HepG2 (cell line): ENCODE measurements around the gene TSPAN18. TPM values are rescaled to one million over a fixed set of nuclear protein-coding genes. Genes with fewer than 3 reads are reported as not detected.

Source experiments
- ATAC-seq: fragments of 200-7000 bp; cut with Tn5 transposase; 3 replicates; pipeline ENCODE4 v1.9.1; 2020; ENCODE audit warnings: mild to moderate bottlenecking, moderate library complexity
- BruUV-seq: library from RNA; stranded (reverse); fragments of 400-500 nt; replicated peaks from 2 replicates; lab custom pipeline; 2021; lab: Mats Ljungman, UMichigan
- CTCF ChIA-PET: fragments of 300-600 bp; formaldehyde crosslinking; extraction: SDS; loops from one replicate; lab custom pipeline; 2021; ENCODE audit warnings: low total read pairs, inconsistent platforms, low intra/inter-chr PET ratio; lab: Yijun Ruan, JAX
- POLR2A ChIA-PET: fragments of 350-600 bp; sonication (Branson Sonifier 250); formaldehyde crosslinking; loops from one replicate; lab custom pipeline; 2020; ENCODE audit warnings: antibody characterized with exemption, inconsistent platforms; lab: Yijun Ruan, JAX
- DNase-seq: peaks from one replicate; pipeline ENCODE4 v3.0.0-alpha.2; 2015; ENCODE audit warnings: low spot score
- FAIRE-seq: peaks from 3 replicates; lab custom pipeline; 2011; peaks lifted over from hg19 to GRCh38; lab: Jason Lieb, UNC
- H2AFZ ChIP-seq: one replicate; pipeline ENCODE4 v1.6.1; 2011; ENCODE audit warnings: low read length, inconsistent platforms
- H3K27ac ChIP-seq: fragments of 300-600 bp; 3 replicates; pipeline ENCODE4 v1.8.0; 2011; ENCODE audit warnings: mixed run types, mild to moderate bottlenecking, mixed read lengths, low read length, inconsistent platforms; ENCODE audit not compliant: insufficient read depth; ENCODE audit errors: extremely low read length
- H3K27me3 ChIP-seq, 2 experiments: fragments of 200-600 bp in 1 of 2; 2 replicates in 1 of 2; 3 replicates in 1 of 2; pipeline versions ENCODE4 v1.6.0 to v1.8.0; 2011; ENCODE audit warnings: low read length in 2 of 2, mild to moderate bottlenecking in 2 of 2, moderate library complexity in 2 of 2, inconsistent platforms in 1 of 2; ENCODE audit not compliant: insufficient read depth in 2 of 2, control insufficient read depth in 1 of 2
- H3K36me3 ChIP-seq, 2 experiments: fragments of 200-600 bp in 1 of 2; replicated peaks in 1 of 2; 2 replicates in 1 of 2; 3 replicates in 1 of 2; pipeline versions ENCODE4 v1.5.1 to v1.8.0; 2011; ENCODE audit warnings: low read length in 2 of 2, inconsistent platforms in 1 of 2; ENCODE audit not compliant: insufficient read depth in 2 of 2, control insufficient read depth in 1 of 2
- H3K4me1 ChIP-seq: 2 replicates; pipeline ENCODE4 v1.5.1; 2012; ENCODE audit warnings: low read length, inconsistent platforms; ENCODE audit not compliant: insufficient read depth
- H3K4me2 ChIP-seq: 2 replicates; pipeline ENCODE4 v1.6.0; 2011; ENCODE audit warnings: low read depth, low read length, inconsistent platforms
- H3K4me3 ChIP-seq, 3 experiments: fragments of 200-600 bp in 1 of 3; sonication (generic), shearing (Covaris generic) in 1 of 3; replicated peaks in 1 of 3; 2 replicates each; pipeline ENCODE4 v1.5.1; 2011 to 2016; ENCODE audit warnings: low read length in 3 of 3, inconsistent platforms in 2 of 3, low read depth in 2 of 3, mild to moderate bottlenecking in 2 of 3, control low read depth in 1 of 3, mixed read lengths in 1 of 3; ENCODE audit not compliant: insufficient read depth in 1 of 3
- H3K79me2 ChIP-seq: one replicate; pipeline ENCODE4 v1.6.1; 2011; ENCODE audit warnings: low read length, inconsistent platforms; ENCODE audit not compliant: insufficient read depth
- H3K9ac ChIP-seq: 2 replicates; pipeline ENCODE4 v1.6.0; 2011; ENCODE audit warnings: mild to moderate bottlenecking, low read depth, low read length, inconsistent platforms; ENCODE audit not compliant: insufficient read depth
- H3K9me3 ChIP-seq: 2 replicates; pipeline ENCODE4 v1.5.1; 2012; ENCODE audit warnings: mild to moderate bottlenecking, low read length
- H4K20me1 ChIP-seq: 2 replicates; pipeline ENCODE4 v1.6.0; 2011; ENCODE audit warnings: inconsistent platforms, mild to moderate bottlenecking, low read length, moderate library complexity; ENCODE audit not compliant: insufficient read depth
- BRF2 ChIP-seq: sonication (generic); formaldehyde crosslinking; IDR thresholded peaks from 2 replicates; pipeline ENCODE4 v1.8.1; 2022; ENCODE audit warnings: mild to moderate bottlenecking, missing genetic modification reagents
- DDIT3 ChIP-seq: sonication (generic); formaldehyde crosslinking; IDR thresholded peaks from 2 replicates; pipeline ENCODE4 v1.4.0; 2020; ENCODE audit warnings: mild to moderate bottlenecking, missing genetic modification reagents
- ETS1 ChIP-seq: sonication (generic); formaldehyde crosslinking; IDR thresholded peaks from 2 replicates; pipeline ENCODE4 v1.4.0; 2020; ENCODE audit warnings: missing genetic modification reagents
- HIVEP1 ChIP-seq: sonication (generic); formaldehyde crosslinking; IDR thresholded peaks from 2 replicates; pipeline ENCODE4 v1.4.0; 2020; ENCODE audit warnings: mild to moderate bottlenecking, missing genetic modification reagents
- SAP130 ChIP-seq: IDR thresholded peaks from 2 replicates; pipeline ENCODE4 v1.6.1; 2016; ENCODE audit warnings: low read depth
- THAP8 ChIP-seq: sonication (generic); formaldehyde crosslinking; IDR thresholded peaks from 2 replicates; pipeline ENCODE4 v1.5.1; 2020; ENCODE audit warnings: missing genetic modification reagents, mild to moderate bottlenecking, borderline replicate concordance
- ZBTB3 ChIP-seq: sonication (generic); formaldehyde crosslinking; IDR thresholded peaks from 2 replicates; pipeline ENCODE4 v1.4.0; 2020; ENCODE audit warnings: low read depth, mild to moderate bottlenecking, moderate library complexity, missing genetic modification reagents, borderline replicate concordance
- ZNF431 ChIP-seq: sonication (generic); formaldehyde crosslinking; IDR thresholded peaks from 2 replicates; pipeline ENCODE4 v1.9.0; 2022; ENCODE audit warnings: missing genetic modification reagents, low read depth, mild to moderate bottlenecking, borderline replicate concordance
- ZNF776 ChIP-seq: sonication (generic); formaldehyde crosslinking; IDR thresholded peaks from 2 replicates; pipeline ENCODE4 v1.4.0; 2020; ENCODE audit warnings: mild to moderate bottlenecking, missing genetic modification reagents
- ZNF883 ChIP-seq: sonication (generic); formaldehyde crosslinking; IDR thresholded peaks from 2 replicates; pipeline ENCODE4 v1.5.1; 2020; ENCODE audit warnings: mild to moderate bottlenecking, missing genetic modification reagents; ENCODE audit errors: not compliant biosample characterization
- WGBS: methylation state at CpG from one replicate; pipeline ENCODE4 v1.1.6; 2017; ENCODE audit warnings: low lambda C conversion rate; 5-methylcytosine and 5-hydroxymethylcytosine counted together
- in situ Hi-C: cut with HindIII; loops from 2 replicates; pipeline ENCODE4 v1.10.0; 2017; ENCODE audit warnings: low pct_unique_long_range_greater_than_20kb; ENCODE audit not compliant: extremely low pct_ligation_motif_present
- intact Hi-C: fragments of 100-400 bp; cut with micrococcal nuclease; formaldehyde crosslinking; loops from one replicate; pipeline ENCODE4 v1.10.0; 2022; ENCODE audit not compliant: unreplicated experiment
- polyA plus RNA-seq, 8 experiments: library from polyadenylated mRNA; depleted of rRNA in 3 of 8; stranded (reverse) in 7 of 8; unstranded in 1 of 8; fragments of >200 nt; fragmentation: Illumina TruSeq in 4 of 8; extraction: Trizol in 4 of 8; gene quantifications; 2 replicates each; pipeline versions ENCODE4 v1.2.1 to v1.2.3, GENCODE V29; 2011 to 2016; ENCODE audit warnings: low read depth in 4 of 8, missing spikeins in 1 of 8, mixed read lengths in 1 of 8; ENCODE audit not compliant: insufficient read depth in 1 of 8
- total RNA-seq, 5 experiments: library from RNA; depleted of rRNA; stranded (reverse); fragments of >200 nt; fragmentation: Illumina TruSeq; extraction: Trizol; gene quantifications; 2 replicates each; pipeline ENCODE4 v1.2.3, GENCODE V29; 2016; ENCODE audit warnings: low read depth in 1 of 5

The TSPAN18 gene
- total and polyA plus RNA-seq, 2 of the 13 experiments (the other 11 are each of a cell fraction or from before 2014, with no cell fraction given) = not detected

GRCh38 chr11:44950031-44950624 is 223.4 kb downstream of the TSPAN18 start:
- no peak for ATAC-seq
- no TSS peak for BruUV-seq

GRCh38 chr11:44950625-44951476 is 224.1 kb downstream of the TSPAN18 start, which contains the start of gene TP53I11:
Gene TP53I11 (minus strand): TSS chr11:44950883. CDS start chr11:44938335, 12,548 bp downstream.
- FAIRE-seq = no peak
- intact Hi-C loops = no loop called here
- TF ChIP-seq ZNF883 (CRISPR knock-in tag) = no peak
- no peak for TF ChIP-seq ZNF776 (CRISPR knock-in tag)
- no peak for TF ChIP-seq BRF2 (CRISPR knock-in tag)
- no peak for TF ChIP-seq THAP8 (CRISPR knock-in tag)
- TF ChIP-seq DDIT3 = no peak
- TF ChIP-seq ZBTB3 = no peak
- no peak for TF ChIP-seq HIVEP1 (CRISPR knock-in tag)
- no peak for TF ChIP-seq SAP130 (CRISPR knock-in tag)
- TF ChIP-seq ZNF431 (CRISPR knock-in tag) = no peak

More at GRCh38 chr11:44950031-44950624, 223.4 kb downstream of the TSPAN18 start:
- ChIA-PET CTCF (no interaction called here), POLR2A (no interaction called here)
- Histone ChIP-seq H3K4me1 (peaks cover 10% of the 10 kb centered on the region), H3K4me2 (no peak overlapping the region), H3K36me3 (no peaks in the 10 kb centered on the region), H3K4me3 (no peak overlapping the region), H2AFZ (no peak overlapping the region), H4K20me1 (no peaks in the 10 kb centered on the region), H3K27me3 (peaks cover 4 to 33% of the 10 kb centered on the region in 2 experiments; a peak in 4 of 5 replicates), H3K9ac (no peak overlapping the region), H3K9me3 (no peaks in the 10 kb centered on the region), H3K79me2 (no peaks in the 10 kb centered on the region)
- WGBS = 5% methylated on average over 24 of the region's 63 CpGs
- FAIRE-seq = no peak
- no peak for DNase-seq
- intact Hi-C loops (no loop called here), in situ Hi-C loops (no loop called here)
- TF ChIP-seq ETS1 (CRISPR knock-in tag) = no peak
- TF ChIP-seq, all 625 proteins: peak for 0
- H3K27ac ChIP-seq = no peak overlapping the region

More at GRCh38 chr11:44950625-44951476, 224.1 kb downstream of the TSPAN18 start, which contains the start of gene TP53I11:
- no peaks in the 10 kb centered on the region for H4K20me1 ChIP-seq
- no peaks in the 10 kb centered on the region for H3K36me3 ChIP-seq
- ATAC-seq (no peak; the same call in 2 of the 3 replicates), DNase-seq (no peak)
- in situ Hi-C loops = no loop called here
- ChIA-PET CTCF (no interaction called here), POLR2A (no interaction called here)
- H3K9ac ChIP-seq = no peak within 1 kb of the TSS
- no peak within 1 kb of the TSS for H3K4me3 ChIP-seq
- peaks cover 4 to 29% of the 10 kb centered on the region in 2 experiments; a peak in 4 of 5 replicates for H3K27me3 ChIP-seq
- no peak within 1 kb of the TSS for H2AFZ ChIP-seq
- no peak within 1 kb of the TSS for H3K4me2 ChIP-seq
- peaks cover 10% of the 10 kb centered on the region for H3K4me1 ChIP-seq
- H3K79me2 ChIP-seq = no peaks in the 10 kb centered on the region
- WGBS = 52% methylated on average over 18 of the region's 83 CpGs
- H3K27ac ChIP-seq = no peak within 1 kb of the TSS
- H3K9me3 ChIP-seq = no peaks in the 10 kb centered on the region
- BruUV-seq = no TSS peak
